DOHH2 (cell line): ENCODE measurements around the gene EARS2.

Experiments
- H3F3A ChIP-seq: fragments of 200-600 bp; sonication (generic), shearing (Covaris generic); 2 replicates; pipeline ENCODE4 v1.6.0; 2016; ENCODE audit warnings: antibody characterized with exemption, mild to moderate bottlenecking; ENCODE audit not compliant: control insufficient read depth, insufficient read depth
- H3K27ac ChIP-seq: fragments of 200-600 bp; sonication (generic); 2 replicates; pipeline ENCODE4 v1.5.1; 2014; ENCODE audit warnings: low read depth, mild to moderate bottlenecking, low read length, moderate library complexity
- H3K27me3 ChIP-seq: fragments of 200-600 bp; sonication (generic); 2 replicates; pipeline ENCODE4 v1.6.1; 2014; ENCODE audit warnings: mild to moderate bottlenecking, low read length, mixed read lengths; ENCODE audit not compliant: control insufficient read depth
- H3K36me3 ChIP-seq: fragments of 200-600 bp; sonication (generic); 2 replicates; pipeline ENCODE4 v1.6.1; 2014; ENCODE audit warnings: mild to moderate bottlenecking, low read length, moderate library complexity, mixed read lengths; ENCODE audit not compliant: control insufficient read depth
- H3K4me1 ChIP-seq: fragments of 200-600 bp; sonication (generic); 2 replicates; pipeline ENCODE4 v1.6.1; 2014; ENCODE audit warnings: mild to moderate bottlenecking, low read length, mixed read lengths; ENCODE audit not compliant: control insufficient read depth
- H3K4me2 ChIP-seq: fragments of 200-600 bp; sonication (generic); 2 replicates; pipeline ENCODE4 v1.6.0; 2014; ENCODE audit warnings: mild to moderate bottlenecking, low read length, moderate library complexity
- H3K4me3 ChIP-seq: fragments of 200-600 bp; sonication (generic); 2 replicates; pipeline ENCODE4 v1.5.1; 2014; ENCODE audit warnings: mild to moderate bottlenecking, low read length, mixed read lengths
- H3K79me2 ChIP-seq: fragments of 200-600 bp; sonication (generic); 2 replicates; pipeline ENCODE4 v1.6.1; 2014; ENCODE audit warnings: mild to moderate bottlenecking, low read length, mixed read lengths; ENCODE audit not compliant: control insufficient read depth
- H3K9me2 ChIP-seq: fragments of 200-600 bp; sonication (generic); replicated peaks from 2 replicates; pipeline ENCODE4 v1.6.1; 2014; ENCODE audit warnings: mild to moderate bottlenecking, low read length, mixed read lengths; ENCODE audit not compliant: control insufficient read depth
- H3K9me3 ChIP-seq: fragments of 200-600 bp; sonication (generic); 2 replicates; pipeline ENCODE4 v1.6.1; 2014; ENCODE audit warnings: antibody characterized with exemption, low read length, mixed read lengths; ENCODE audit not compliant: control insufficient read depth, insufficient read depth
- H4K20me1 ChIP-seq: fragments of 200-600 bp; sonication (generic); 2 replicates; pipeline ENCODE4 v1.6.0; 2014; ENCODE audit warnings: low read depth, mild to moderate bottlenecking, antibody characterized with exemption, low read length, moderate library complexity; ENCODE audit not compliant: control insufficient read depth, insufficient read depth
- CTCF ChIP-seq: fragments of 200-600 bp; sonication (generic); IDR thresholded peaks from one replicate; pipeline ENCODE4 v1.5.1; 2014; ENCODE audit warnings: antibody characterized with exemption, mild to moderate bottlenecking, low read depth, low read length; ENCODE audit not compliant: poor library complexity, severe bottlenecking
- EZH2phosphoT487 ChIP-seq: fragments of 200-600 bp; sonication (generic); IDR thresholded peaks from 2 replicates; pipeline ENCODE4 v1.6.1; 2017; ENCODE audit warnings: borderline replicate concordance, mild to moderate bottlenecking, antibody characterized with exemption, low read length, moderate library complexity, mixed read lengths

EARS2 gene

GRCh38 chr16:23580391-23580790 is 23.2 kb upstream of the EARS2 start:
- Histone ChIP-seq H3K4me3 (no peak overlapping the region), H3F3A (peaks cover 12% of the 10 kb centered on the region), H3K36me3 (peaks cover 45% of the 10 kb centered on the region), H4K20me1 (no peaks in the 10 kb centered on the region; the same call in 1 of the 2 replicates), H3K27ac (no peak overlapping the region), H3K4me2 (no peak overlapping the region), H3K4me1 (no peaks in the 10 kb centered on the region), H3K79me2 (no peaks in the 10 kb centered on the region), H3K9me3 (no peaks in the 10 kb centered on the region), H3K27me3 (no peaks in the 10 kb centered on the region), H3K9me2 (no peaks in the 10 kb centered on the region)
- no peak for TF ChIP-seq EZH2phosphoT487
- no peak for TF ChIP-seq CTCF

GRCh38 chr16:23579371-23579770 is 22.2 kb upstream of the EARS2 start:
- peaks cover 12% of the 10 kb centered on the region for H3F3A ChIP-seq
- no peaks in the 10 kb centered on the region for H3K9me2 ChIP-seq
- no peak overlapping the region for H3K4me2 ChIP-seq
- H3K27me3 ChIP-seq: no peaks in the 10 kb centered on the region
- TF ChIP-seq EZH2phosphoT487 (no peak), CTCF (no peak)
- H3K79me2 ChIP-seq: no peaks in the 10 kb centered on the region
- H3K4me3 ChIP-seq: no peak overlapping the region
- H3K36me3 ChIP-seq: peaks cover 37% of the 10 kb centered on the region
- H3K4me1 ChIP-seq: no peaks in the 10 kb centered on the region
- H3K9me3 ChIP-seq: no peaks in the 10 kb centered on the region
- H3K27ac ChIP-seq: no peak overlapping the region
- no peaks in the 10 kb centered on the region; the same call in 1 of the 2 replicates for H4K20me1 ChIP-seq

GRCh38 chr16:23578101-23578830 is 21.1 kb upstream of the EARS2 start:
- Histone ChIP-seq H3K9me3 (no peaks in the 10 kb centered on the region), H3K4me2 (no peak overlapping the region), H3K4me3 (no peak overlapping the region), H4K20me1 (no peaks in the 10 kb centered on the region; the same call in 1 of the 2 replicates), H3K9me2 (no peaks in the 10 kb centered on the region), H3K79me2 (no peaks in the 10 kb centered on the region), H3K27ac (no peak overlapping the region), H3F3A (peaks cover 12% of the 10 kb centered on the region), H3K27me3 (no peaks in the 10 kb centered on the region), H3K4me1 (no peaks in the 10 kb centered on the region), H3K36me3 (peaks cover 36% of the 10 kb centered on the region)
- TF ChIP-seq CTCF (no peak), EZH2phosphoT487 (no peak)
